HG03432 (cell line): Measurements from ENCODE around the gene BUD31.
"Not testable (repeated sequence)": the region's sequence is repeated elsewhere in the genome, so short reads cannot be mapped to it uniquely, and the experiment has no call there.

ENCODE experiments used
- ATAC-seq: cut with Tn5 transposase; IDR thresholded peaks from one replicate; pipeline ENCODE4 v1.9.1; 2021; ENCODE audit warnings: mild to moderate bottlenecking, moderate library complexity; ENCODE audit not compliant: unreplicated experiment

The BUD31 gene

GRCh38 chr7:99397297-99397983 is 11.3 kb upstream of the BUD31 start:
- no peak for ATAC-seq

GRCh38 chr7:99398891-99399445 is 9.8 kb upstream of the BUD31 start:
- ATAC-seq, result no peak

- ATAC-seq, result no peak
These were observed 9.2 kb upstream of the BUD31 start for GRCh38 chr7:99399597-99399996.

- ATAC-seq, result no peak
These were observed 5.9 kb upstream of the BUD31 start for GRCh38 chr7:99402854-99403253.

GRCh38 chr7:99403764-99404163 is 5.0 kb upstream of the BUD31 start:
- no peak for ATAC-seq

GRCh38 chr7:99404235-99404976 is 4.4 kb upstream of the BUD31 start:
- no peak for ATAC-seq

GRCh38 chr7:99404977-99405320 is 3.8 kb upstream of the BUD31 start:
- ATAC-seq, result no peak

GRCh38 chr7:99406557-99406956 is 2.2 kb upstream of the BUD31 start:
- no peak for ATAC-seq

- peak; percentile 13 for ATAC-seq
These were observed 844 bp upstream of the BUD31 start for GRCh38 chr7:99407872-99408378.

- ATAC-seq, result no peak
These were observed 413 bp downstream of the BUD31 start for GRCh38 chr7:99409192-99409572.

- no peak for ATAC-seq
These were observed 1.0 kb downstream of the BUD31 start for GRCh38 chr7:99409806-99410205.

- ATAC-seq, result no peak
These were observed 1.9 kb downstream of the BUD31 start for GRCh38 chr7:99410635-99411034.

GRCh38 chr7:99415513-99416127 is 6.9 kb downstream of the BUD31 start:
- not testable (repeated sequence) for ATAC-seq

- ATAC-seq, result no peak
These were observed 9.5 kb downstream of the BUD31 start for GRCh38 chr7:99418260-99418659.

GRCh38 chr7:99419323-99420021 is 10.7 kb downstream of the BUD31 start:
- ATAC-seq, result no peak

- no peak for ATAC-seq
These were observed 11.4 kb downstream of the BUD31 start for GRCh38 chr7:99420213-99420612.

- no peak for ATAC-seq
These were observed 12.2 kb downstream of the BUD31 start for GRCh38 chr7:99420986-99421385.

GRCh38 chr7:99422186-99422585 is 13.4 kb downstream of the BUD31 start:
- no peak for ATAC-seq

- no peak for ATAC-seq
These were observed 13.9 kb downstream of the BUD31 start for GRCh38 chr7:99422625-99423024.

GRCh38 chr7:99424932-99425730 is 16.4 kb downstream of the BUD31 start:
- no peak for ATAC-seq
